GM18498 (cell line): ENCODE data around the gene KREMEN1.
"Not testable (repeated sequence)": the region's sequence is repeated elsewhere in the genome, so short reads cannot be mapped to it uniquely, and the experiment has no call there.

Experiments used
- ATAC-seq: cut with Tn5 transposase; IDR thresholded peaks from one replicate; pipeline ENCODE4 v1.9.1; 2021; ENCODE audit warnings: mild to moderate bottlenecking, moderate library complexity; ENCODE audit not compliant: unreplicated experiment

The KREMEN1 gene

GRCh38 chr22:29072979-29073617, at the start of gene KREMEN1:
TSS of gene KREMEN1 (plus strand) at chr22:29073035. CDS start at chr22:29073131, 96 bp downstream.
- no peak for ATAC-seq

GRCh38 chr22:29023172-29023796, 49.6 kb upstream of the KREMEN1 start:
- ATAC-seq, result no peak

GRCh38 chr22:29026579-29026978, 46.3 kb upstream of the KREMEN1 start:
- ATAC-seq, result no peak

- no peak for ATAC-seq
Measured at GRCh38 chr22:29028468-29028867, 44.4 kb upstream of the KREMEN1 start.

- no peak for ATAC-seq
Measured at GRCh38 chr22:29029202-29030000, 43.4 kb upstream of the KREMEN1 start.

GRCh38 chr22:29030016-29030617, 42.7 kb upstream of the KREMEN1 start:
- ATAC-seq, result no peak

GRCh38 chr22:29030618-29031226, 42.1 kb upstream of the KREMEN1 start:
- ATAC-seq, result no peak

- no peak for ATAC-seq
Measured at GRCh38 chr22:29031227-29032011, 41.4 kb upstream of the KREMEN1 start.

- no peak for ATAC-seq
Measured at GRCh38 chr22:29032014-29032475, 40.8 kb upstream of the KREMEN1 start.

GRCh38 chr22:29032584-29032983, 40.3 kb upstream of the KREMEN1 start:
- ATAC-seq, result no peak

- ATAC-seq, result no peak
Measured at GRCh38 chr22:29037340-29037932, 35.4 kb upstream of the KREMEN1 start.

GRCh38 chr22:29039148-29039547, 33.7 kb upstream of the KREMEN1 start:
- ATAC-seq, result no peak

- ATAC-seq, result not testable (repeated sequence)
Measured at GRCh38 chr22:29039684-29040083, 33.2 kb upstream of the KREMEN1 start.

GRCh38 chr22:29040385-29041275, 32.2 kb upstream of the KREMEN1 start:
- ATAC-seq, result no peak

- ATAC-seq, result no peak
Measured at GRCh38 chr22:29041408-29041807, 31.4 kb upstream of the KREMEN1 start.

GRCh38 chr22:29043906-29044575, 28.8 kb upstream of the KREMEN1 start:
- ATAC-seq, result no peak

- no peak for ATAC-seq
Measured at GRCh38 chr22:29044657-29045176, 28.1 kb upstream of the KREMEN1 start.
